Endodermal cell (in vitro differentiated cells): ENCODE results near the gene PIGK. TPM values are rescaled to one million over a fixed set of nuclear protein-coding genes. Genes with fewer than 3 reads are reported as not detected.
A peak's percentile ranks its signal among the peaks of the same experiment; 100 is the strongest.

Source experiments
- DNase-seq: peaks from one replicate; pipeline ENCODE4 v3.0.0-alpha.2; 2017
- H3K27ac ChIP-seq: 2 replicates; pipeline ENCODE4 v1.5.1; 2013; ENCODE audit warnings: mild to moderate bottlenecking, low read depth, low read length, moderate library complexity
- H3K27me3 ChIP-seq: 2 replicates; pipeline ENCODE4 v1.6.1; 2013; ENCODE audit warnings: mild to moderate bottlenecking, low read length, moderate library complexity; ENCODE audit not compliant: insufficient read depth, control insufficient read depth, poor library complexity, severe bottlenecking
- H3K36me3 ChIP-seq: 2 replicates; pipeline ENCODE4 v1.7.0; 2013; ENCODE audit warnings: mild to moderate bottlenecking, low read length, moderate library complexity; ENCODE audit not compliant: control insufficient read depth, insufficient read depth
- H3K4me1 ChIP-seq: one replicate; pipeline ENCODE4 v1.7.0; 2013; ENCODE audit warnings: low read length; ENCODE audit not compliant: control insufficient read depth, insufficient read depth
- H3K4me3 ChIP-seq: 2 replicates; pipeline ENCODE4 v1.5.1; 2013; ENCODE audit warnings: mild to moderate bottlenecking, low read length, moderate library complexity
- H3K9ac ChIP-seq: 2 replicates; pipeline ENCODE4 v1.6.1; 2013; ENCODE audit warnings: mild to moderate bottlenecking, low read length, moderate library complexity; ENCODE audit not compliant: poor library complexity, severe bottlenecking; ENCODE audit errors: extremely low read depth
- H3K9me3 ChIP-seq: 2 replicates; pipeline ENCODE4 v1.6.1; 2013; ENCODE audit warnings: mild to moderate bottlenecking, low read length, moderate library complexity; ENCODE audit not compliant: control insufficient read depth
- H3K27ac Mint-ChIP-seq: 2 replicates; pipeline ENCODE4 v1.8.0; 2020; ENCODE audit warnings: mixed read lengths
- H3K27me3 Mint-ChIP-seq: 2 replicates; pipeline ENCODE4 v1.8.0; 2021; ENCODE audit warnings: mild to moderate bottlenecking, mixed read lengths; ENCODE audit not compliant: insufficient read depth
- H3K36me3 Mint-ChIP-seq: 2 replicates; pipeline ENCODE4 v1.8.0; 2020; ENCODE audit warnings: low read depth, mixed read lengths
- H3K4me1 Mint-ChIP-seq: 2 replicates; pipeline ENCODE4 v1.8.0; 2020; ENCODE audit warnings: mixed read lengths
- H3K4me3 Mint-ChIP-seq: 2 replicates; pipeline ENCODE4 v1.8.0; 2020; ENCODE audit warnings: mild to moderate bottlenecking, moderate library complexity, mixed read lengths
- H3K9me3 Mint-ChIP-seq: 2 replicates; pipeline ENCODE4 v1.8.0; 2020; ENCODE audit warnings: mild to moderate bottlenecking, mixed read lengths
- CTCF ChIP-seq: fragments of 200-600 bp; sonication (generic); conservative IDR thresholded peaks from 2 replicates; pipeline ENCODE4 v1.5.0; 2021; ENCODE audit warnings: antibody characterized with exemption, mild to moderate bottlenecking
- WGBS, 2 experiments: methylation state at CpG; one replicate each; pipeline versions ENCODE4 v1.1.5 to v1.1.7; 2013; ENCODE audit warnings: missing lambda C conversion rate in 2 of 2, mixed read lengths in 1 of 2; ENCODE audit not compliant: insufficient coverage in 1 of 2, insufficient read length in 1 of 2; 5-methylcytosine and 5-hydroxymethylcytosine counted together
- total RNA-seq, 2 donors: library from RNA; stranded (reverse); fragmentation: NEBNext Ultra II Directional in 1 of 2; extraction: Animal tissue kit (Norgen Biotek cat#: 25700) in 1 of 2; gene quantifications; 2 replicates in 1 of 2; 3 replicates in 1 of 2; pipeline ENCODE4 v1.2.1, GENCODE V29; 2021

The PIGK gene
- total RNA-seq, 2 donors from 2014 or later: 19.9 to 26.7 TPM

GRCh38 chr1:77065693-77066342 is 153.4 kb downstream of the PIGK start:
- Histone ChIP-seq H3K27ac (no peak overlapping the region), H3K36me3 (no peaks in the 10 kb centered on the region), H3K4me1 (no peaks in the 10 kb centered on the region), H3K27me3 (no peaks in the 10 kb centered on the region), H3K9me3 (no peaks in the 10 kb centered on the region), H3K9ac (no peak overlapping the region), H3K4me3 (no peak overlapping the region)
- no peaks in the 10 kb centered on the region for H3K36me3 Mint-ChIP-seq
- no peak overlapping the region for H3K4me3 Mint-ChIP-seq
- H3K4me1 Mint-ChIP-seq: no peaks in the 10 kb centered on the region
- DNase-seq: no peak
- H3K9me3 Mint-ChIP-seq: no peaks in the 10 kb centered on the region
- H3K27ac Mint-ChIP-seq: no peak overlapping the region
- no peaks in the 10 kb centered on the region for H3K27me3 Mint-ChIP-seq
- TF ChIP-seq CTCF: no peak
- WGBS, 2 experiments: 84 to 90% methylated on average over 5 to 7 of the region's 7 CpGs

- no peaks in the 10 kb centered on the region for H3K9me3 ChIP-seq
- 85 to 100% methylated on average over 1 to 2 of the region's 2 CpGs for WGBS, 2 experiments
Observed at GRCh38 chr1:77064246-77064645, 155.0 kb downstream of the PIGK start.

GRCh38 chr1:77063118-77063517 is 156.1 kb downstream of the PIGK start:
- no peaks in the 10 kb centered on the region for H3K27me3 Mint-ChIP-seq
- Histone ChIP-seq H3K9me3 (no peaks in the 10 kb centered on the region), H3K36me3 (no peaks in the 10 kb centered on the region), H3K4me3 (no peak overlapping the region), H3K27me3 (no peaks in the 10 kb centered on the region), H3K9ac (no peak overlapping the region), H3K27ac (no peak overlapping the region), H3K4me1 (no peaks in the 10 kb centered on the region)
- no peaks in the 10 kb centered on the region for H3K9me3 Mint-ChIP-seq
- no peak overlapping the region for H3K27ac Mint-ChIP-seq
- no peak for TF ChIP-seq CTCF
- H3K4me1 Mint-ChIP-seq: peaks cover 4% of the 10 kb centered on the region
- H3K36me3 Mint-ChIP-seq: no peaks in the 10 kb centered on the region
- WGBS, 2 experiments: 86 to 87% methylated on average over 3 to 4 of the region's 4 CpGs
- H3K4me3 Mint-ChIP-seq: no peak overlapping the region
- DNase-seq: peak; percentile 55

More at GRCh38 chr1:77064246-77064645, 155.0 kb downstream of the PIGK start:
- H3K36me3 ChIP-seq: no peaks in the 10 kb centered on the region
- no peak overlapping the region for H3K4me3 ChIP-seq
- DNase-seq: no peak
- Mint-ChIP-seq H3K27me3 (no peaks in the 10 kb centered on the region), H3K9me3 (no peaks in the 10 kb centered on the region), H3K27ac (no peak overlapping the region), H3K4me3 (no peak overlapping the region), H3K36me3 (no peaks in the 10 kb centered on the region), H3K4me1 (peaks cover 4% of the 10 kb centered on the region)
- no peak for TF ChIP-seq CTCF
- no peak overlapping the region for H3K9ac ChIP-seq
- H3K27me3 ChIP-seq: no peaks in the 10 kb centered on the region
- H3K27ac ChIP-seq: no peak overlapping the region
- no peaks in the 10 kb centered on the region for H3K4me1 ChIP-seq
